Measurements from ENCODE around the gene GRK5.
"Not testable (repeated sequence)": the region's sequence is repeated elsewhere in the genome, so short reads cannot be mapped to it uniquely, and the experiment has no call there.

GRK5 gene

GRCh38 chr10:119233821-119234220, 26.4 kb downstream of the GRK5 start:
- Histone ChIP-seq H3K36me3 (no peaks in the 10 kb centered on the region), H3K27me3 (no peaks in the 10 kb centered on the region), H3K4me3 (ENCODE audit: low read depth, low read length) (no peak overlapping the region), H3K4me1 (peaks cover 8% of the 10 kb centered on the region), H3K9me3 (no peaks in the 10 kb centered on the region)
- DNase-seq: no peak
- TF ChIP-seq, protein P1, sequence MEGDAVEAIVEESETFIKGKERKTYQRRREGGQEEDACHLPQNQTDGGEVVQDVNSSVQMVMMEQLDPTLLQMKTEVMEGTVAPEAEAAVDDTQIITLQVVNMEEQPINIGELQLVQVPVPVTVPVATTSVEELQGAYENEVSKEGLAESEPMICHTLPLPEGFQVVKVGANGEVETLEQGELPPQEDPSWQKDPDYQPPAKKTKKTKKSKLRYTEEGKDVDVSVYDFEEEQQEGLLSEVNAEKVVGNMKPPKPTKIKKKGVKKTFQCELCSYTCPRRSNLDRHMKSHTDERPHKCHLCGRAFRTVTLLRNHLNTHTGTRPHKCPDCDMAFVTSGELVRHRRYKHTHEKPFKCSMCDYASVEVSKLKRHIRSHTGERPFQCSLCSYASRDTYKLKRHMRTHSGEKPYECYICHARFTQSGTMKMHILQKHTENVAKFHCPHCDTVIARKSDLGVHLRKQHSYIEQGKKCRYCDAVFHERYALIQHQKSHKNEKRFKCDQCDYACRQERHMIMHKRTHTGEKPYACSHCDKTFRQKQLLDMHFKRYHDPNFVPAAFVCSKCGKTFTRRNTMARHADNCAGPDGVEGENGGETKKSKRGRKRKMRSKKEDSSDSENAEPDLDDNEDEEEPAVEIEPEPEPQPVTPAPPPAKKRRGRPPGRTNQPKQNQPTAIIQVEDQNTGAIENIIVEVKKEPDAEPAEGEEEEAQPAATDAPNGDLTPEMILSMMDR (IDR thresholded peaks at IDR 0.05; ENCODE audit: low read depth, low read length): no peak

DNA sequence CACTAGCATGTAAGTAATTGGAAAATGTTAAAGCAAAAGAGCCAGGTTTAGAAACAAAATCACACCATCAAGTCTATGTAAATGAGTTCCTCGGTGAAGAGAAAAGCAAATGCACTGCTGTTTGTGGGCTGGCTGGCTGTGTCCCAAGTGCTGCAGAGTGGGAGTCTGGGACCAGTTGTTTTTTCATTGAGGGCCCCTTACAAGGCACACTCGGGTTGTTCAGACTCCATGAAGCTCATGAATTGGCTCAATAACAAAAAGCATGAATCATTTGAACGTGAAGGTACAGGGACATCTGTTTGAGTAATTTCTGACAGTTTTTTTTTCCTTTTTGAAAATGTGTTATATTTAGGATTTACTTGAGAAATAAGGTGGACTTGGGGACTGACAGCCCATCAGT, 28.0 kb downstream of the GRK5 start:
- no peak for DNase-seq
- H3K4me3 ChIP-seq (ENCODE audit: low read depth, low read length): no peak overlapping the region
- peaks cover 8% of the 10 kb centered on the region for H3K4me1 ChIP-seq

DNA sequence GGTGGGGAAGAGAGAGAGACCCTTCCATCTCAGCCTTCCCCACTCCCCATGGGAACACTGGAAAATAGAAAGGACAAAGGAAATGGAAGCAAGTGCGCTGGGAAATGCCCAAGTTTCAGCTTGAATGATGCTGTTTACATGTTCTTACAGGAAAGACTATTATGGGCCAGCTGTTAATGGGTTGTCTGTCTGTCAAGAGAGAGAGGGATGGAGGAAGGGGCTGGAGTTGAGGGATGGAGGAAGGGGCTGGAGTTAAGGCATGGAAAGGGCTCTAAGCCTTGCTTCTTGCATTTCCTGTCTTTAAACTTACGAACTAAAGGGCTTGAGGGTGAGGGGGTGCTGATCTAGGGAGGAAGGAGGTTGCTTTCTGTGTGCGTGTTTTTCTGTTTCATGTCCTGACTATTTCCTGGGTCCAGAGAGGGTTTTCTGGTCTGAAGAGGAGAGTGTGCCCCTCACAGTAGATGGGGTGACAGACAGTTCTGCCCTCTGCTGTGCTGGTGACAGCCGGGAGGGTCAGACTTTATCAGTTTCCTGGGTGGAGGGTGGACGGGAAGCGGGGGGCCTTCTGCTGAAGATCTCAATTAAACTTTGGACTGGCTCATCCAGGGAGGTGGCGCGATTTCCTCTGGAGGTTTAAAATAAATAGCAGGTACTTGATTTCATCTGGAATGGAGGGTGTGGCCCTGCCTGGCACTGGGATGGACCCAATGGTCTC, 30.5 kb downstream of the GRK5 start:
- DNase-seq: no peak
- TF ChIP-seq, protein P1 (IDR thresholded peaks at IDR 0.05; ENCODE audit: low read depth, low read length): no peak
- no peak overlapping the region for H3K4me3 ChIP-seq (ENCODE audit: low read depth, low read length)

More for the DNA sequence above, 28.0 kb downstream of the GRK5 start:
- TF ChIP-seq, protein P1 (IDR thresholded peaks at IDR 0.05; ENCODE audit: low read depth, low read length): no peak
- Histone ChIP-seq H3K27me3 (no peaks in the 10 kb centered on the region), H3K9me3 (no peaks in the 10 kb centered on the region), H3K36me3 (no peaks in the 10 kb centered on the region)

GRCh38 chr10:119238577-119238976, 31.2 kb downstream of the GRK5 start:
- TF ChIP-seq, protein P1 (IDR thresholded peaks at IDR 0.05; ENCODE audit: low read depth, low read length): no peak
- Histone ChIP-seq H3K4me1 (peaks cover 8% of the 10 kb centered on the region), H3K27me3 (no peaks in the 10 kb centered on the region), H3K9me3 (no peaks in the 10 kb centered on the region), H3K36me3 (no peaks in the 10 kb centered on the region), H3K4me3 (ENCODE audit: low read depth, low read length) (no peak overlapping the region)
- DNase-seq: no peak

More for the DNA sequence above, 30.5 kb downstream of the GRK5 start:
- H3K9me3 ChIP-seq: no peaks in the 10 kb centered on the region
- peaks cover 8% of the 10 kb centered on the region for H3K4me1 ChIP-seq
- H3K27me3 ChIP-seq: no peaks in the 10 kb centered on the region
- no peaks in the 10 kb centered on the region for H3K36me3 ChIP-seq

DNA sequence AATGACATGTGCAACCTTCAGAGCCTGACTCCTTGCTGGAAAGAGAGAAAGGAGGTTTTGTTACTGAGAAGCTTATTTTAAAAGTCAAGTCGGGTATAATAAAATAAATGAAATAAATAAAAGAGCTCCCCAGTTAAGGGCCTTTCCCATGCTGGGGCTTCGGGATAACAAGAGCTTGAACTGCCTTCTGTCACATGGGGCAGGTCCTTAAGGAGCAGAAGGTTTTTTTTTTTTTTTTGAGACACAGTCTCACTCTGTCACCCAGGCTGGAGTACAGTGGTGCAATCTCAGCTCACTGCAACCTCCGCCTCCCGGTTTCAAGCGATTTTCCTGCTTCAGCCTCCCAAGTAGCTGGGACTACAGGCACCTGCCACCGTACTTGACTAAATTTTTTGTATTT, 31.6 kb downstream of the GRK5 start:
- DNase-seq; H3K27me3 ChIP-seq; H3K4me1 ChIP-seq; H3K4me3 ChIP-seq (ENCODE audit: low read depth, low read length); H3K36me3 ChIP-seq; H3K9me3 ChIP-seq: not testable (repeated sequence)

DNA sequence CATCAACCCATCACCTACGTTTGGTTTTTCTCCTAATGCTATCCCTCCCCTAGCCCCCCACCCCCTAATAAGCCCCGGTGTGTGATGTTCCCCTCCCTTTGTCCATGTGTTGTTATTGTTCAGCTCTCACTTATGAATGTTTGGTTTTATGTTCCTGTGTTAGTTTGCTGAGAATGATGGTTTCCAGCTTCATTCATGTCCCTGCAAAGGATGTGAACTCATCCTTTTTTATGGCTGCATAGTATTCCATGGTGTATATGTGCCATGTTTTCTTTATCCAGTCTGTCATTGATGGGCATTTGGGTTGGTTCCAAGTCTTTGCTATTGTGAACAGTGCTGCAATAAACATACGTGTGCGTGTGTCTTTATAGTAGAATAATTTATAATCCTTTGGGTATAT, 32.3 kb downstream of the GRK5 start:
- not testable (repeated sequence) for H3K9me3 ChIP-seq; H3K4me3 ChIP-seq (ENCODE audit: low read depth, low read length); H3K36me3 ChIP-seq; DNase-seq; H3K4me1 ChIP-seq; H3K27me3 ChIP-seq

DNA sequence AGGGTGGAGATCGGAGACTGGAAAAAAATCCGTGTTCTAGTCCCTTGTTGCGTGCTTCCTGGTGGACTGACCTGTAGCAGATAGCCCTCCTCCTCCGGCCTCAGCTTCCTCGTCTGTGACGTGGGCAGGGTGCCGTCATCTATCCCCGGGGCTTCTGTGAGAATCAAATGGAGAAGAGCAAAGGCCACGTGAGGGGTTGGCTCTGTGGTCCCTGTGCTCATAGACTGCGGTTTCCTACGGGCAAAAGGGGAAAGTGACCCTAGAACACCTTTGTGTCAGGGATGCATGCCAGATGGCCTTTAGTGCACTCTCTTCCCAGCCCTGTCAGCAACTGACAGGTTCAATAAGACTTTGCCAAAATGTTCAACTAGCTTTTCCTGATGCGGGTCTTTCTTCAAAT, 33.7 kb downstream of the GRK5 start:
- H3K4me3 ChIP-seq (ENCODE audit: low read depth, low read length): no peak overlapping the region
- no peak for DNase-seq
- H3K9me3 ChIP-seq: no peaks in the 10 kb centered on the region
- TF ChIP-seq, protein P1 (IDR thresholded peaks at IDR 0.05; ENCODE audit: low read depth, low read length): no peak
- H3K4me1 ChIP-seq: peaks cover 8% of the 10 kb centered on the region
- H3K36me3 ChIP-seq: no peaks in the 10 kb centered on the region
- H3K27me3 ChIP-seq: no peaks in the 10 kb centered on the region
